Measurements from ENCODE around the gene C5orf22.
"Not testable (repeated sequence)": the region's sequence is repeated elsewhere in the genome, so short reads cannot be mapped to it uniquely, and the experiment has no call there.

C5orf22 gene

GRCh38 chr5:31531543-31531887 is 586 bp upstream of the C5orf22 start:
- TF ChIP-seq, protein P1, sequence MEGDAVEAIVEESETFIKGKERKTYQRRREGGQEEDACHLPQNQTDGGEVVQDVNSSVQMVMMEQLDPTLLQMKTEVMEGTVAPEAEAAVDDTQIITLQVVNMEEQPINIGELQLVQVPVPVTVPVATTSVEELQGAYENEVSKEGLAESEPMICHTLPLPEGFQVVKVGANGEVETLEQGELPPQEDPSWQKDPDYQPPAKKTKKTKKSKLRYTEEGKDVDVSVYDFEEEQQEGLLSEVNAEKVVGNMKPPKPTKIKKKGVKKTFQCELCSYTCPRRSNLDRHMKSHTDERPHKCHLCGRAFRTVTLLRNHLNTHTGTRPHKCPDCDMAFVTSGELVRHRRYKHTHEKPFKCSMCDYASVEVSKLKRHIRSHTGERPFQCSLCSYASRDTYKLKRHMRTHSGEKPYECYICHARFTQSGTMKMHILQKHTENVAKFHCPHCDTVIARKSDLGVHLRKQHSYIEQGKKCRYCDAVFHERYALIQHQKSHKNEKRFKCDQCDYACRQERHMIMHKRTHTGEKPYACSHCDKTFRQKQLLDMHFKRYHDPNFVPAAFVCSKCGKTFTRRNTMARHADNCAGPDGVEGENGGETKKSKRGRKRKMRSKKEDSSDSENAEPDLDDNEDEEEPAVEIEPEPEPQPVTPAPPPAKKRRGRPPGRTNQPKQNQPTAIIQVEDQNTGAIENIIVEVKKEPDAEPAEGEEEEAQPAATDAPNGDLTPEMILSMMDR (IDR thresholded peaks at IDR 0.05): no peak
- TF ChIP-seq ZFX (IDR thresholded peaks at IDR 0.05; ENCODE audit: borderline replicate concordance): no peak
- peak overlapping the region; percentile 72 for H3K27ac ChIP-seq

GRCh38 chr5:31534527-31535046 is 2.5 kb downstream of the C5orf22 start:
- TF ChIP-seq, protein P1 (IDR thresholded peaks at IDR 0.05): no peak
- TF ChIP-seq ZFX (IDR thresholded peaks at IDR 0.05; ENCODE audit: borderline replicate concordance): no peak

DNA sequence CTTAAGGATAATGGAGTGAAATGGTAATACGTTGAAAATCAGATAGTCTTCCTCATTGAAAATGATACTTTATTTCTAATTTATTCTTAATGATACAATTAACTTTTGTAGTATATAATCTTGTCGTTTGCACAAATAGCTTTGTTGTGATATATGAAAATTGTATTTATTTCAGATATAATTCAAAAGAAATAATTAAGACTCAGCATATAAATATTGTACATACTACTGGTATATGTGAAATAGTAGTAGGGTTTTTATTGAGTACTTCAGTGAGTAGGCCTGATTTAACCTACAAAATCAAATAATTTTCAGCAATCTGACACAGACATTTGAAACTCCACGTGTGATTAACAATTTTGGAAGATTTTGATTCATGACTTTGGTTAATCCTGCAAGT is 4.8 kb downstream of the C5orf22 start:
- H3K27ac ChIP-seq: no peak overlapping the region
- no peak for TF ChIP-seq ZFX (IDR thresholded peaks at IDR 0.05; ENCODE audit: borderline replicate concordance)
- TF ChIP-seq, protein P1 (IDR thresholded peaks at IDR 0.05): no peak

More at GRCh38 chr5:31534527-31535046, 2.5 kb downstream of the C5orf22 start:
- H3K27ac ChIP-seq: no peak overlapping the region

DNA sequence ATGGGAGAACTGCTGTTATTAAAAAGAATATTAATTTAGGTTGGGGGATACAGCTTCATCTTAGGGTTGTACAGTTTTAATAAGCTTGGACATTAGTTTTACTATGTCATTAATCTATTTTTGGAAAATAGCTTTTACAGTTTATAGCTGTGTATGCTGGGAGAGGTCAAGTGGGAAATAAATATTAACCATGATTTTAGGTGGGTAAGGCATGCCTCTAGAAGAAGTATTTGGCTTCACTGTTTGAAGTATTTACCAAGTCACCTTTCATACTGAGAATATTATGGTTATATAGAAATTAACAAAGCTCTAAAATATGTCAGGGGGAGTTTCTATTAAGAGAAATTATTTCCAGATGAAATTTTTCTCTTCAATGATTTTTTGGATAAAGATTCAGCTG is 5.2 kb downstream of the C5orf22 start:
- no peak for TF ChIP-seq ZFX (IDR thresholded peaks at IDR 0.05; ENCODE audit: borderline replicate concordance)
- TF ChIP-seq, protein P1 (IDR thresholded peaks at IDR 0.05): no peak
- H3K27ac ChIP-seq: no peak overlapping the region

DNA sequence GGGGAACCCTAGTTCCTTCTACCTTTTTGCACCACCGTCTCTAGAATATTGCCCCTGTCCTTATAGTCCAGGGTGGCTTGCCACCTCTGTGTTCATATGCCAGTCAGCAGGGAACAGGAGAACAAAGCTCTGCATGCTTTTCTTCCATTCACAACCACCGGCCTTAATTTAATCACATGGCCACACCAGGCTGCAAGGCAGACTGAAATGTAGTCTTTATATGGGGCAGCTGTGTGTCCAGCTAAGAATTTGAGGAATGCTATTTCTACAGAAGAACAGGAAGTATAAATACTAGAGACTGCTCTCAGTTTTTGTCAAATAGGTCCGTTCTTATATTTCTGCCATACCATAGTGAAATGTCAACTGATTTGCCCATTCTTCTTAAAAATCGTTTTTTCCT is 5.8 kb downstream of the C5orf22 start:
- TF ChIP-seq, protein P1 (IDR thresholded peaks at IDR 0.05): no peak
- no peak for TF ChIP-seq ZFX (IDR thresholded peaks at IDR 0.05; ENCODE audit: borderline replicate concordance)
- no peak overlapping the region for H3K27ac ChIP-seq

GRCh38 chr5:31549114-31549513 is 17.0 kb downstream of the C5orf22 start:
- not testable (repeated sequence) for H3K27ac ChIP-seq

GRCh38 chr5:31551878-31552277 is 19.8 kb downstream of the C5orf22 start:
- 0 out of 2 replicates have a peak overlapping the region, but pooled peaks have one; percentile 13 for H3K27ac ChIP-seq
- TF ChIP-seq ZFX (IDR thresholded peaks at IDR 0.05; ENCODE audit: borderline replicate concordance): no peak
- TF ChIP-seq, protein P1 (IDR thresholded peaks at IDR 0.05): no peak

DNA sequence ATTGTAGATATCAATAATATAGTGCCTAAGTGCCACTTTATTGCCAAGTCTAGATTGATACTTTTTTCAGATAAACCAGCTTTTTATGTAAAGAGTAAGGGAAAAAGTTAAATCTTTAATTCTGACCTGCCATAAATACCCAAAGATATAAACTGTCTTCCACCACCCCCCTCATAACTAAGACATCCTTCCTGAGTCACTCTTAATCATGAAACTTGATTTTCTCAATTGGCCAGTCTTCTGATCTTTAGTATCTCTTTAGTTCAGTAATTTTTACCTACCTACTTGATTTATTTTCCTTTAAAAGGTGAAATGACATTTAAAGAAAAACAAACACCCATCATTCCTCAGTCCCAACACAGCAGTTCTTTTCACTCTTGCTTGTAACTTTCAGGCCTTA is 21.8 kb downstream of the C5orf22 start:
- no peak overlapping the region for H3K27ac ChIP-seq
- TF ChIP-seq ZFX (IDR thresholded peaks at IDR 0.05; ENCODE audit: borderline replicate concordance): no peak
- TF ChIP-seq, protein P1 (IDR thresholded peaks at IDR 0.05): no peak

Data from 22Rv1 (cell line).